Measurements from ENCODE around the gene FHL3. TPM values are rescaled to one million over a fixed set of nuclear protein-coding genes. Genes with fewer than 3 reads are reported as not detected.
"Not testable (repeated sequence)": the region's sequence is repeated elsewhere in the genome, so short reads cannot be mapped to it uniquely, and the experiment has no call there.

FHL3 gene
- total RNA-seq, 1 experiment from 2014 or later: 1.2 TPM

DNA sequence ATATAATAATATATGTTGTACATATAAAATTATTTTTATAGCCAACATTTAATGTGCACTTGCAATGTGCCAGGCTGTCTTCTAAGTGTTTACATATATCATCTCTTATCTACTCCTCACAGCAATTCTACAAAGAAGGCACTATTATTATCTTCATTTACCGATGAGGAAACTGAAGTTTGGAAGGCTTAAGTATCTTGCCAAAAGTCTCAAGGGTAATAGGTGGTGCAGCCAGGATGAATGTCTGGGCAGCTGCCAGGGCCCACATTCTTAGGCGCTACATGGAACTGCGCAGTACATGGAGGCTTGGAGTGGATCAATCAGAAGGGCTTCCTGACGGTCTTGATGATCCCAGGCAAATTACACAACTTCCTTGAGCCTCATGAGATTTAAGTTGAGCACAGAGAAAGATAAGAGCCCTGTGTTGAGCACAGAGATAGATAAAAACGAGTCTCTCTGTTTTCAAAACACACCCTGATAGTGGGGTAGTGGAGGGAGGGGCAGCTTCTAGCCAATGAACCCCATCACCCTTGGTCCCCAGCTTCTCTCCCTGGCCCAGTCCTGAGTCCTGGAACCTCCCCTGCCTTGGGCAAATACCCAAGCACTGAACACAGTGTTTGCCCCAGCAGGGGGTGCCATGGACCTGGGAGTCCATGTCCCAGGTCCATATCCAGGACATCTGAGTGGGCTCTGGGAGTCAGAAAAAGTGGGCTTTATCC lies 32.1 kb upstream of the FHL3 start:
- no peak for DNase-seq (ENCODE audit: extremely low read depth, low read depth)

DNA sequence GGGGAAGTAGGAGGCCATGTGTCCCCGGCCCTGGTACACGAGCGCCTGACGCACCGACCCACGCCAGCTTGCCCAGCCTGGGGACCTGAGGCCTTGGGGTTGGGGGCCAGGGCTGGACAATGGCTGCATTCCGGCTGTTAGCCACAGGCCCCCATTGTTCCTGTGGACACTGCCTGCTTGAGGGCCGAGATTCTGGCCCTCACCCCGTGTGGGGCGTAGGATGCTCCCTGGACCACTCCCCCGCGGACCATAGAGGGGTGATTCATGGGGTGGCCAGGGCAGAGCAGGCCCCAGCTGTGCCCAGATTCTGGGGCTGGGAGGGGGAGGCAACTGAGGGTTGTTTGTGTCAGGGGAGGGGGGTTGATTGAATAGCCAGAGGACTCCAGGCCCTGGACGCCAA lies 29.6 kb upstream of the FHL3 start:
- no peak for DNase-seq (ENCODE audit: extremely low read depth, low read depth)

DNA sequence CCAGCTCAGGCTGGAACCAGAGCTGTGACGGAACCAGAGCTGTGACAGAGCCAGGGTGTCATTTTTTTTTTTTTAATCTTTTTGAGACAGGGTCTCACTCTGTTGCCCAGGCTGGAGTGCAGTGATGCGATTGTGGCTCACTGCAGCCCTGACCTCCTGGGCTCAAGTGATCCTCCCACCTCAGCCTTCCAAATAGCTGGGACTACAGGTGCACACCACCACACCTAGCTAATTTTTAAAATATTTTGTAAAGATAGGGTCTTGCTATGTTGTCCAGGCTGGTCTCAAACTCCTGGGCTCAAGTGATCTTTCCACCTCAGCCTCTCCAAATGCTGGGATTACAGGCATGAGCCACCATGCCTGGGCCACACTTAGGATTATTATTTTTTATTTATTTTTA lies 27.7 kb upstream of the FHL3 start:
- DNase-seq (ENCODE audit: extremely low read depth, low read depth): not testable (repeated sequence)

DNA sequence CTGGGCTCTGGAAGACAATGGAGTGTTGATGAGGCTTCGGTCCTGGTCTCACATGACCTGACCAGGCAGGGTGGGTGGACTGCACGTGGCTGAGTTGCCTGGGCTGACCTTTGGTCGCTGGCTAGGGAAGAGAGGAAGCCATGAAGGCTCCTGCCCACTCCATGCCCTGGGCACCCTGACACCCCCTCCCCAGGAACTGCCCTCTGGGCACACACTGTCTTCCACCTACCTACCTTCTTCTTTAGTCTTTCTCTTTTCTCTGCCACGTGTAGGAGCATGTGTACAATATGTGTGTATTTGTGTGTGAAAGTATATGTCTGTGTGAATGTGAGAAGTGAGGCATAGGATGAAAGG lies 26.2 kb upstream of the FHL3 start:
- no peak for DNase-seq (ENCODE audit: extremely low read depth, low read depth)

DNA sequence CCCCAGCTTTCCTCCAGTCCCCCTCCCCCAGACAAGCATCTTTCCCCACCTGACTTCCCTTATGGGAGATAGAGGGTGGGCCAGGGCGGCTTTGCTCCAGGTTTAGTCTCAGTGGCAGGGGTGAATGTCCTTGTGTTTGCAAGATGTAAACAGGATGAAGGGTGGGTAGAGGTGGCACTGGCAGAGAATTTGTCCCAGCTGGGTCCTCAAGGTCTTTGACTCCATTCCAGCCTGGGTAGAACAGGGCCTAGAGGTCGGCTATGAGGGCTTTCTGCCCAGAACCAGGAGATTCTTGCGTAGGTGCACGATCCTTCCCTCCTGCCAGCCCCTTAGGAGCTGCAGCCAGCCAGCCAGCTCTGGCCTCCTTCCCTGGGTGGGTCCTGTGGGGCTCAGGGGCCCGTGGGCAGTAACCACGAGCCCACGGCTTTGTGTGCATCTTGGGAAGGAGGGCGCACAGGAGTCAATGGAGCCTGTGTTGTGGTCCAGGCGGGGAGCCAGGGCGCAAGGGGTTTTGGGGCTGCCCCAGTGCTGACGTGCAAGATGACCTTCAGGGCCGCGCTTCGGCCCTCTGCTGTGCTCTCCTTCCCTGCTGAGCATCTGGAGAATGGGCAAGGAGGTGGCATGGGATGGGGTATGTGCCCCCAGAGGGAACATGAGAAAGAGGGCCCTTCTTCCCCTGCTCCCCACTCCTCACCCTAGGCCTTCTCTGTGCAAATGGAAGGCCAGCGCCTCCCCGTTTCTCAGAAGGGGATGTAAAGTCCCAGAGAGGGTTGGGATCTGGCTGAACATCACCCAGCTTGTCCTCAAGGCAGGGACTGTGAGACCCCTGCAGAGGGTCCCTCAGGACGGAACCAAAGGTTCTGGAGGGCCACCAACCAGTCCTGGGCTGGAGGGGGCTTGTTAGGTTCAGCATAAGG lies 25.5 kb upstream of the FHL3 start:
- DNase-seq (ENCODE audit: extremely low read depth, low read depth): no peak

DNA sequence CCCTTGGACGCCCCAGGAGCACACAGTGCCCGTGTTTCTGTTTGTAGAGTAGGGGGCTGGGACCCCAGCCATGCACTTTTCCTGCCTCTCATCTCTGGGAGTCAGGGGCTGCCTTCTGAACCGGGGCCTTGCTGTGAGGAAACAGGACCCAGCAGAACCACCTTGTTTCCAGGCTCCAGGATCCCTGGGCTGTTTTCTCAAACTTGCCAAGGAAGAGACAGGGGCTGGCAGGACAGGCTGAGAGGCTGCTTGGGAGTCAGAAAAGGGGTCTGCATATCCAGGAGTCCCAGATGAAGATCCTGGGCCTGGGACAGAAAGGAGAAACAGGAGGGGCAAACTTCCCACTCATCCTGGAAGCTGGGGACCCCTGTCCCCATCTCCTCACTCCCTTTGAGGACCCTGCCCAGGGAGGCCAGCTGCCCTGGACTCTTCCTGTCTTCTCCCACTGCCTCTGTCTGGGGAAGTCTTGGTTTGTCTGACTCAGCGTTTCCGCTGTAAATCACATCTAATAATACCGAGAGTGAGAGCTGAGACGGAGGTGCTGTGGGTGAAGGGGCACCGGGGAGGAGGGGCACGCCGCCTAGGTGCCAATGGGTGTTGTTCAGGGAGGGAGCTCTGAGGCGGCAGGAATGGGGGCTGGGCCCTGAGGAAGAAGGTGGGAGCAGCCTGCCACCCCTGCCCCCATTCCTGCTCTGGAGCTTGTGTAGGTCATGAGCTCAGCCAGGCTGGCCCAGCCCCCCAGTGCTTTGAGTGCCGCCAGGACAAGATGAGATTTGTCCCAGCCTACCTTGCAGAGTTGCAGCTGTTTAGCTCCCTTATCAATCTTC lies 24.6 kb upstream of the FHL3 start:
- no peak for DNase-seq (ENCODE audit: extremely low read depth, low read depth)

DNA sequence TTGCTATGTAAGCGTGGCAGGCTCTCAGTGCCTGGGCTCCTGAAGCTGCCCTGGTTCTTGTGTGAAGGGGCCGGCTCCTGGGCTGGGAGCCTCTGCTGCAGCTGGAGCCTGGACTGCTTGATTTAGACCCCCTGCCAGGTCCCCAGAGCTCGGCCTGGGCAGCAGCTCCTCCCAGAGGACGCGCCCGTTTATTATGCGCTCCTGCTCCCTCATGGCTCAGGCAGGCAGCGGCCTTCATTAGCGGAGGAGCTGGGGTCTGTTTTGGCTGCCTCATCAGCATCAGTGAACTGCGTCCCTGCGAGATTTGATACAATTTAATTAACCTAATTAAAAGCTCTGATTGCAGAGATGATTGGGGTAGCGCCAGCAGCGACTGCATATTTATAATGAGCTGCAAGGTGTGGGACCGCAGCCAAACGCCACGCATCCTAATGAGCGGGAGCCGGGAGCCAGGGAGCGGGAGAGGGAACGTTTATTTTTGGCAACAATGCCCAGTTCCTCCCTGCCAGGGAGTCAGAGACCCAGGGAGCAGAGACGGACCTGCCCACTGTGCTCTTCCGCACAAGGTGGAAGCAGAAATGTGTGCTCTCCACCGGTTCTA lies 23.9 kb upstream of the FHL3 start:
- no peak for DNase-seq (ENCODE audit: extremely low read depth, low read depth)

DNA sequence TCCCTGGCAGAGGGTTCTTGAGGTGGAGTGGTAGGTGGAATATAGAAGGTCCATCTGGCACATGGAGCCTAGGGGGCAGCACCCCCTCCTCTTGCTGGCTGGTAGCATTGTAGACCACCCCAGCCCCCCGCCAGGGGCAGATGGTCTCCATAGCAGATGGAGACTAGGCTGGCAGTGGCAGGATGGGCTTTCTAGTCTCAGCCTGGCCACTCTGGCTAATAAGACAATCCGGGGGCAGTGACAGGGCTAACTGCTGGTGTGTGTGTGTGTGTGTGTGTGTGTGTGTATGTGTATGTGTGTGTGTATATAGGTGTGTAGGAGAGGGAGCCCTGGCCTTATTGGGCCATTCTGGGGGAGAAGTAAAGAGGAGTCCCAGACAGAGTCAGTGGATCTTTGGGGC lies 23.4 kb upstream of the FHL3 start:
- no peak for DNase-seq (ENCODE audit: extremely low read depth, low read depth)

DNA sequence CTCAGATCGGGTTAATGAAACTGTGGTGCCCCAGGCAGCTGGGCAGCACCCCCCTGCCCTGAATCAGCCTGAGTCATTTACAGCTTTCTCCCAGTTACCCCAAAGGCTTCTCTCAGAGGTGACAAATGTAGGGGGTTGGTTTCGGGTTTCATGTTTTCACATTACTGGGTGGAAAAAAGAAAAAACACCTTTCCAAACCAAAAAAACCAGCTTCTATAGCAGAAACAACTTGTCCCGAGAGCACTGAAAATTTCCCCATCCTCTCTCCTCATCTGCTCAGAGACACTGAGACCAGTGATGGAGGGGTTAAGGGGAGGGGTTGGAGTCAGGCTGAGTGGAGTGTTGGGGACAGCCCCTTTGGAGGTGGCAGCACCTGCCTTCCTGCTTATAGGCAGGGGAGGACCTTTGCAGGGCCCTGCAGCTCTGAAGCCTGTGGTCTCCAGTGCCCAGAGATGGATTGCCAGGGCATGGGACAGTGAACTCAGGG lies 22.8 kb upstream of the FHL3 start:
- no peak for DNase-seq (ENCODE audit: extremely low read depth, low read depth)

DNA sequence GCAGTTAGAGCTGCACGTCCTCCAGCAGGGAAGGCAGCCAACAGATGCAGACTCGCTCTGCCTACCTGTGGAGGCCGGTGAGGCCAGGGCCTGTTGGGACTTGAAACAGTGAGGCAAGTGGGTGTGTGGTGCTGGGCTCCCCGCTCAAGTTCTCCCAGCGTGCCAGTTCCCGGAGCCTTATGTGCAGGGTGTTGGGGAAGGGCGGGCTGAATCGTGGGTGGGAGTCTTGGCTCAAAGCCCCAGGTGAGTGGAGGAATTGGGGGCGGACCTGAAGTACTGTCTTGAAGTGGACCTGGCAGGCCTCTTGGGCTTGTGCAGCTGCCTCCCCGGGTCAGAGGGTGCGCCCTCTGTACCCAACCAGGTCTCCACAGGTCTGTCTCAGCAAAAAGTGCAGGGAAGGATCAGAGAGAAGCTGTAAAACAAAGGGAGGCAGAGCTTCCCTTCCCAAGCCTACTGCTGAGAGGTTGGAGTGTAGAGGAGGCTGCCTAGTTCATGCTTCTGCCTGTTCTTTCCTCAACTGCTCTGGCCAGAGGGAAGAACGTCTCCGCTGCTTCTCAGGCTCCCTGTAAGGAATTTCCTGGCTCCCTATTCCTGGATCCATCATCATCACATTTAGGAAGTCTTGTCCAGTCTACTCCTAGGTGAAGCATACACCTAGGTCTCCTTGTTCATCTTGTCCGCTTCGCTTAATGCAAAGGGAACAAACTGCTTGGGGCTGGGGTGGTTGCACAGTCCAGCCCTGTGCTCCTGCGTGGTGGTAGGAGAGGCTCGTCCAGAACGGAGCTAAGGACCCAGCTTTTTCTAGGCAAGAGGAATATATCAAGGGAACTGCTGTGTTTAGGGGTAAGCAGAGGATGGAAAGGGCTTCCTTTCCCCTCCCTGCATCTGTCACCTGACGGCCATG lies 22.1 kb upstream of the FHL3 start:
- no peak for DNase-seq (ENCODE audit: extremely low read depth, low read depth)

DNA sequence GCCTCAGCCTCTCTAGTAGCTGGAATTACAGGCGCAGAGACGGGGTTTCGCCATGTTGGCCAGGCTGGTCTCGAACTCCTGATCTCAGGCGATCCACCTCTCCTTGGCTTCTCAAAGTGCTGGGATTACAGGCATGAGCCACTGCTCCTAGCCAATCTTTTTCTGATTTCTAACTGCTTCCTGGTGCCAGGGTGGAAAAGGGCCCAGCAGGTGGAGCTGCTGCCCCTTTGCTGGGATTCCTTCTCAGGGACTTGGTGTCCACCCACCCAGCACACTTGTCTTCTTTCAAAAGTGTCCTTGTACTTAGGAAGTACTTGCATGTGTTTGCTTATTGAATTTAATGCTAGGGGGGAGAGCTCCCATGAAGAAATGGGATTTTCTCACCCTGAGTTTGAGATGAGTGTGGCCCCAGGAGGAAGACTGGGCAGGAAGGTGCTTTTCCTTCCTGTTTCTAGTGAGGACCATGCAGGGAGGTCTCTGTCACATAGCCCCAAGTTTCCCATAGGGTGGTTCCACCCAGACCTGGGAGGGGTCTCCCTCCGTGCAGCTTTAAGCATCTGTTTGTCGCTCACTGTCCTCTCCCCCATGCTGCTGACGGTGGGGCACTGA lies 21.4 kb upstream of the FHL3 start:
- DNase-seq (ENCODE audit: extremely low read depth, low read depth): peak; percentile 25

DNA sequence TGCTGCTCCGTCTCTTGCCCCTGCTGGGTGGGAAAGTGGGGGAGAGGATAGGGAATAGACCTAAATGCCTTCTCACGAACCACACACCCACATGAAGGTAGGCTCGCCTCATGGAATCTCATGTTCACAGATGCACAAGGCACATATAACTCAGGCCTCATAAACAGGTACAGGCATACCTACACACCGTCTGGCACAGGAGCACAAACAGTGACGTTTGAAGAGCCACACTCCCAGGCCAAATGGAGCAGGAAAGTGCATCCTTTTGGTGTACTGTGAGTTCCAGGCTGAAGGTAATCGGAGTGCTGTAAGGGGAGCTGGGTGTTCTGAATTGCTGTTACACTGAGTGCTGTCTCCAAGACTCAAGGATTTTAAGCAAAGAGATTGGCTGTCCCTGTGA lies 20.4 kb upstream of the FHL3 start:
- no peak for DNase-seq (ENCODE audit: extremely low read depth, low read depth)

DNA sequence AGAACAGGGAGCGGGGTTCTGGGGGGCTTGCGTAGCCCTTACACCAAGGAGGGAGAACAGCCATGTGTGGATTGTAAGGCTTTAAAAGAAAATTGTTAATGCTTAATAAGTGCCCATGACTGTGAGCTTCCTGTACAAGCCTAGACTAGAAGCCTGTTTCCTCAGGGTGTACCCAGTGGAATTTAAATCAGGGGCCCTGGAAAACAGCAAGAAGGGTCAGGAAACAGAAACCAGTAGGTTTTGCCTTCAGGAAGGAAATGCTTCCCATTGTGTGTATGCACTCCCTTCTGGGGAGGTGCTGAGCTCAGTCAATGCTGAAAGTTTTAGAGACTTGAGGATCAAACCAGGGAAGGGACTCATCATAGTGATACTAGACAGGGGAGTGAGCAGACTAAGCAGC lies 19.9 kb upstream of the FHL3 start:
- DNase-seq (ENCODE audit: extremely low read depth, low read depth): no peak

DNA sequence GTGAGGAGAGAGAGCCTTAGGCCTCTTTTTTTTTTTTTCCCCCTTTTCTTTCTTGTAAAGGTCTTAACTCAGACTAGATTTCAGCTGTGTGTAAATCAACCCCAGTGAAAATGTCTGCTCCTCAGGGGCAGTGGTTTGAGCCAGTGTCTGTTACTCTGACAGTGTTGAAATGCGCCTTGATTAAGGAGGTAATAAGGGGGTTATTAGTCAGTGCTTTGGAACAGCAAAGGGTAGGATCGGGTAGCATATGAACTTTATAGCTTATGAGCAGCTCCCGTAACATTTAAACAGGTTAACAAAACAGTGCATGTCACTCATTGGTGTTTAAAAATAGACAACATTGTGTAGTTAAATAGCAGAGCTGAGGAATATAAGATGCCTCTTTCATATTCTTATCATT lies 17.5 kb upstream of the FHL3 start:
- no peak for DNase-seq (ENCODE audit: extremely low read depth, low read depth)

DNA sequence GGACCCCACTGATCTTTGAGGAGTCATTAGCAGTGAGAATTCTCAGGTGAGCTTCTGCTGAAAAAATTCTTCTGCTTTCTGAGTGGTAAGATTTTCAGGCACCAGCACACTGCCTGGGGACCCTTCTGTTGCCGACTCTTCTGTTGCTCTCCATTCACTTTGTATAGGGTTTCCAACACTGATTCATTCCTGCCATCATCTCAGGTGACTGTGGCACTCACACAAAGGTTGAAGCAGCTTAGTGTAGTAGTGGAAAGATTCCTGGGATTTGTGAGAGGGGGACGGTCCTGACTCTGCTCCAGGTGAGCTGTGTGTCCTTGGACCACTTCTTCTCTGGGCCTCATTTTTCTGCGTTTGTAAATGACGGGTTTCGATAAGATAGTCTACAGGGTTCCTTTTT lies 16.7 kb upstream of the FHL3 start:
- no peak for DNase-seq (ENCODE audit: extremely low read depth, low read depth)

DNA sequence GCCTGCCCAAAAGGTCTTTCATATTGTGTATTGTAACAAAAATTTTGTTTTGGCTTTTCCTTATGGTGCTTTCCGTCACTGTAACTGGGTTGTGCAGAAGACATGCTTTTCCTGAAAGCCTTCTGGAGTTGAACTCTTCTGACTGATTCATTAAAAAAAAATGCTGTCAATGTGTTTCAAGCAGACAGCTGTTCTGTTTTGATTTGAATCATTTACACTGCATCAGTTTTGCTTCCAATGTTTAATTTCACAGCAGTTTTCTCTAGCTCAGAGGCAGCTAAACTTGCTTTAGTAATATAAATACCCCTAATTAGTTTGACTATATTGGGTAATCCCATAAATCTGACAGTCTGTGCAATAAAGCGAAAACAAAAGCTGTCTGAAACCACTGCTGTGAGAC lies 15.1 kb upstream of the FHL3 start:
- DNase-seq (ENCODE audit: extremely low read depth, low read depth): no peak

DNA sequence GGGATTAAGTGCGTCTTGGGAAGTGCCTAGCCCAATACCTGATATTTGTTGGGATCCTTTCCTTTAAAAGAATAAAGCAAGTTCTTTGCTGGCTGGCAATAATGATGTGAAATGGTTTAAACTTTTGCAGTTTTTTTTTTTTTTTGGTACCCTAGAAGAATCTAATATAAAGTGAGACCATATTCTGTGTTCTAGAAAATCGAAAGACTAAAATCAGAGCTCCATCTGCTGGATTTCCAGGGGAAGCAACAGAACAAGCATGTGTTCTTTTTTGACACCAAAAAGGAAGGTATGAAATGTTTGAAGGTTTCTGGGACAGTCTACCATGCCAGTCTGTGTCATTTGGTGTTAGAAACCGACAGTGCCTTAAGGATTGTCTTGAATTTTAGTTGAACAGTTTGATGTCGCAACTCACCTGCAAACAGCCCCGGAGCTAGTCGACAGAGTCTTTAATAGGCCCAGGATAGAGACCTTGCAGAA lies 13.6 kb upstream of the FHL3 start:
- DNase-seq (ENCODE audit: extremely low read depth, low read depth): no peak

DNA sequence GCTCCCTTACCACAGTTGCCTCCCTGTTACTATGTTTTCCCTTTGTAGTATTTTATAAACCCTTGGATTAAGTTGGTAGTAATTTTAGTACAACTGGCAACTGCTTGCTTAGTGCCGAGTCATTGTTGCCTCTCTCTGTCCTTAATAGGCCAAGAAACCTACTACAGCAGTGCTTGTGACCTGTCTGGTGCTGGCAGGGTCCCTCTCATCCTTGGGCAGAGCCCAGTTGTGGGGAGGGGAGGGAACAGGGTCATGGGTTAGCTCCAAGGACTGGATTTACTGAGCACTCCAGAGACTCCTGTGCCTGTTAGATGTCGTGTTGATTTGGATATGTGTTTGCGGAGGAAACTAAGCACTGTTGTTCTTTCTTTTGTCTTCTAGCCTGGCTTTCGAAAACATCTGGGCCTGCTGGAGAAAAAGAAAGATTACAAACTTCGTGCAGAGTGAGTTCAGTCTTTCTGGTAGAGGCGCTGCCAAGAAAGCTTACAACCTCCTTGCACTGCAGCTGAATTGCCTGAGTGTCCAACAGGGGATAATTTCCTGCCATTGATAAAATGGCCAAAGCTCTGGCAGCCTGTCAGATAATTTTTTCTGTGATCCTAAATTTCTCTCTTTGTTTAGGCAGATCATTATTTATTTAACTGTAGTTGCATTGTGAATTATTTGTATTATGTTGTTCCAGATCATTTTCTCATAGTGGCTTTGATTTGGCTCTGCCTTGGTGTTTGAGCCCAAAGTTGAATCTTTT lies 10.8 kb upstream of the FHL3 start:
- DNase-seq (ENCODE audit: extremely low read depth, low read depth): no peak
